ENCODE data around the gene GRB2. TPM values are rescaled to one million over a fixed set of nuclear protein-coding genes. Genes with fewer than 3 reads are reported as not detected.
"Not testable (repeated sequence)": the region's sequence is repeated elsewhere in the genome, so short reads cannot be mapped to it uniquely, and the experiment has no call there.

The GRB2 gene
- total RNA-seq, 2 donors from 2014 or later, result 88.3 to 95.7 TPM

DNA sequence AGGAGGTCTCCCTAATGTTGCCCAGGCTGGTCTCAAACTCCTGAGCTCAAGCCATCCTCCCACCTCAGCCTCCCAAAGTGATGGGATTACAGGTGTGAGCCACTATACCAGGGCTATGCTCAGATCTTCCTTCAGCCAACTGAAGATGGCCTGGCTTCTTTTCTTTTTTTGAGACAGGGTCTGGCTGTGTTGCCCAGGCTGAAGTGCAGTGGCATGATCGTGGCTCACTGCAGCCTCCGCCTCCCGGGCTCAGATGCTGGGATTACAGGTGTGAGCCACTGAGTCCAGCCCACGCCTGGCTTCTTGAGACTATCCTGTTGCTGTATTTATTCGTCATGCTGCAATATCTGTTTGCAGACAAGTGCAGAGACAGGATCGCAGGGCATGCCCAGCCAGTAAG lies 120.4 kb downstream of the GRB2 start:
- no peak for DNase-seq (ENCODE audit: low spot score)
- Histone ChIP-seq H3K4me3 (no peak overlapping the region), H3K4me1 (replicated peaks) (no peaks in the 10 kb centered on the region), H3K27me3 (replicated peaks; ENCODE audit: insufficient read depth) (no peaks in the 10 kb centered on the region), H3K9me3 (no peaks in the 10 kb centered on the region), H3K27ac (no peak overlapping the region), H3K36me3 (no peaks in the 10 kb centered on the region)
- intact Hi-C loops (cut with DNase I), result no loop called here
- WGBS, result 96% methylated on average over 6 of the region's 6 CpGs
- TF ChIP-seq, protein P1, sequence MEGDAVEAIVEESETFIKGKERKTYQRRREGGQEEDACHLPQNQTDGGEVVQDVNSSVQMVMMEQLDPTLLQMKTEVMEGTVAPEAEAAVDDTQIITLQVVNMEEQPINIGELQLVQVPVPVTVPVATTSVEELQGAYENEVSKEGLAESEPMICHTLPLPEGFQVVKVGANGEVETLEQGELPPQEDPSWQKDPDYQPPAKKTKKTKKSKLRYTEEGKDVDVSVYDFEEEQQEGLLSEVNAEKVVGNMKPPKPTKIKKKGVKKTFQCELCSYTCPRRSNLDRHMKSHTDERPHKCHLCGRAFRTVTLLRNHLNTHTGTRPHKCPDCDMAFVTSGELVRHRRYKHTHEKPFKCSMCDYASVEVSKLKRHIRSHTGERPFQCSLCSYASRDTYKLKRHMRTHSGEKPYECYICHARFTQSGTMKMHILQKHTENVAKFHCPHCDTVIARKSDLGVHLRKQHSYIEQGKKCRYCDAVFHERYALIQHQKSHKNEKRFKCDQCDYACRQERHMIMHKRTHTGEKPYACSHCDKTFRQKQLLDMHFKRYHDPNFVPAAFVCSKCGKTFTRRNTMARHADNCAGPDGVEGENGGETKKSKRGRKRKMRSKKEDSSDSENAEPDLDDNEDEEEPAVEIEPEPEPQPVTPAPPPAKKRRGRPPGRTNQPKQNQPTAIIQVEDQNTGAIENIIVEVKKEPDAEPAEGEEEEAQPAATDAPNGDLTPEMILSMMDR (IDR thresholded peaks at IDR 0.05), result no peak
- TF ChIP-seq POLR2AphosphoS5 (IDR thresholded peaks at IDR 0.05), result no peak
- no peak for TF ChIP-seq POLR2A (IDR thresholded peaks at IDR 0.05)

DNA sequence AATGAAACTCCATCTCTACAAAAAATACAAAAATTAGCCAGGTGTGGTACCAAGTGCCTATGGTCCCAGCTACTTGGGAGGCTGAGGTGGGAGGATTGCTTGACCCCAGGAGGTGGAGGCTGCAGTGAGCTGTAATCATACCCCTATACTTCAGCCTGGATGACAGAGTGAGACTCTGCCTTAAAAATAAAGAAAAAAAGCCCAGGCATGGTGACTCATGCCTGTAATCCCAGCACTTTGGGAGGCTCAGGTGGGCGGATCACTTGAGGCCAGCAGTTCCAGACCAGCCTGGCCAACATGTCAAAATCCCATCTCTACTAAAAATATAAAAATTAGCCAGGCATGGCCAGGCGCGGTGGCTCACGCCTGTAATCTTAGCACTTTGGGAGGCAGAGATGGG lies 125.3 kb downstream of the GRB2 start:
- intact Hi-C loops (cut with DNase I); H3K4me3 ChIP-seq: not testable (repeated sequence)
- WGBS, result 96% methylated on average over 4 of the region's 4 CpGs

DNA sequence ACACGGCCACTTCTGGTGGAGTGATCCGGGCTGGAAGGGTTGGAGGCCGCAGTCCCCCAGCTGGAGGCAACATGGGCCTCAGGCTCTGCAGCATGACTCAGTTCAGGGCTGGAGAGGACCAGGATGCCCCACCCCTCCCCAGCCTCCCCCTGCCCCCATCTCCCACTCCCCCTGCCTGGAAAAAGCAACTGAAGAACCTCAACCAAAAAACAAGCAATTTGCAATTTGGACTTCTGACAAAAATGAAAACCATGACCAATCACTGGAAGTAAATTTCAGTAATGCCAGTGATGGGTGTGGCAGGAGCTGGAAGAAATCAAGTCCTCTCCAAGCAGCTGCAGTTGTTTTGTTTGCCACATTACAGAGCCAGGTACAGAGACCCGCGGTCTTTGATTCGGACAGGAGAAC lies 127.8 kb downstream of the GRB2 start:
- intact Hi-C loops (cut with DNase I), result no loop called here
- whole genome bisulfite sequencing, result 87% methylated on average over 6 of the region's 6 CpGs
- Histone ChIP-seq H3K27me3 (replicated peaks; ENCODE audit: insufficient read depth) (no peaks in the 10 kb centered on the region), H3K4me1 (replicated peaks) (no peaks in the 10 kb centered on the region), H3K36me3 (no peaks in the 10 kb centered on the region), H3K4me3 (no peak overlapping the region), H3K27ac (no peak overlapping the region), H3K9me3 (no peaks in the 10 kb centered on the region)
- DNase-seq (ENCODE audit: low spot score), result no peak
- TF ChIP-seq POLR2AphosphoS5 (IDR thresholded peaks at IDR 0.05), result no peak

More for the DNA sequence above, 125.3 kb downstream of the GRB2 start:
- not testable (repeated sequence) for H3K9me3 ChIP-seq; H3K4me1 ChIP-seq (replicated peaks); H3K27ac ChIP-seq; H3K27me3 ChIP-seq (replicated peaks; ENCODE audit: insufficient read depth); H3K36me3 ChIP-seq; DNase-seq (ENCODE audit: low spot score)

DNA sequence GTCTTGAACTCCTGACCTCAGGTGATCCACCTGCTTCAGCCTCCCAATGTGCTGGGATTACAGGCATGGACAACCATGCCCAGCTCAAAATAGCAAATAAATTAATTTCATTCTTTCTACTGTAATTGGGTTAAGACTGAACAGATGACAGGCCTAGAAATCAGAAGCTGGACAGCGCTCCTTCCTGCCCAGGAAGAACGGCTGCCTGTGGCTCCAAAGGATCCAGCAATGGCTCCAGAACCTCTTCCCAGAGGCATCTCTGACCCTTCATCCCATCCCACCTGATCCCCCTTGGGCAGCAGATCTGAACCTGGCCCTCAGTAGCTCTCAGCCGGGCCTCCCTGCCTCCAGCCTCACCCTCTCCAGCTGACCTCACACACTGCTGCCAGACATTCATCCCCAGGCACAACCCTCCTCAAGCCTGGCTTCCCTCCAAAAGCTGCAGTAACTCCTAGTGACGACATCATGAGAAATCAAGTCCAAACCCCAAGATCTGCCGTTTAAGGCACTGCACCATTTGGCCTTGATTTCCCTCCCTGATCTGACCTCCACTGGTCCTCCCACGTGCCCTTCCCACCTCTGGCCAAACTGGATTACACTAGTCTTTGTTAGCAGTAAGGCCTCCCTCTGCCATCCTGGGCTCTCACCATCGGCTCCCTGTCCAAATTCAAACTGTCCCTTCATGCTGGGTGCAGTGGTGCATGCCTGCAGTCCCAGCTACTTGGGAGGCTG lies 131.3 kb downstream of the GRB2 start:
- no peak for DNase-seq (ENCODE audit: low spot score)
- Histone ChIP-seq H3K27me3 (replicated peaks; ENCODE audit: insufficient read depth) (no peaks in the 10 kb centered on the region), H3K4me1 (replicated peaks) (peaks cover 5% of the 10 kb centered on the region), H3K36me3 (no peaks in the 10 kb centered on the region), H3K27ac (no peak overlapping the region), H3K9me3 (no peaks in the 10 kb centered on the region), H3K4me3 (no peak overlapping the region)
- intact Hi-C loops (cut with DNase I), result loop anchor here (5.0 kb wide), 1 partner anchor 138 kb away; no protein-coding TSS in a partner anchor
- 73% methylated on average over 7 of the region's 7 CpGs for WGBS
- TF ChIP-seq, protein P1 (IDR thresholded peaks at IDR 0.05), result no peak
- TF ChIP-seq POLR2AphosphoS5 (IDR thresholded peaks at IDR 0.05), result no peak
- TF ChIP-seq POLR2A (IDR thresholded peaks at IDR 0.05), result no peak

DNA sequence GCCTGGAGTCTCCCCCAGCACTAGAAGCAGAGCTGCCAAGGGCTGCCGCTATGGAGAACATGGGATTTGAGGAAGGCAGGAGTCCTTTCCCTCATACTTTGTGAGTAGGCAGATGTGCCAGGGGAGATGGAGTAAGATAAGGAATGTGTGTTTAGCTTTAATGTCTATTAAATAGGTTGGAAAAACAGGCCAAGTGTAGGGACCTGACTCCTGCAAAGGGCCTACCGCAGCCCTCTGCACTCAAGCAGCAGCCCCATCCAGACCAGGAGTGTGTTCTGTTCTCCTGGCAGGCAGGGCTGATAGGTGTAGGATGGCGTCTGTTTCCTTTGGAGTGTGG lies 132.7 kb downstream of the GRB2 start:
- Histone ChIP-seq H3K9me3 (no peaks in the 10 kb centered on the region), H3K27ac (no peak overlapping the region), H3K27me3 (replicated peaks; ENCODE audit: insufficient read depth) (no peaks in the 10 kb centered on the region), H3K36me3 (no peaks in the 10 kb centered on the region), H3K4me1 (replicated peaks) (peaks cover 5% of the 10 kb centered on the region), H3K4me3 (no peak overlapping the region)
- intact Hi-C loops (cut with DNase I), result loop anchor here (5.0 kb wide), 1 partner anchor 139 kb away; no protein-coding TSS in a partner anchor
- TF ChIP-seq, protein P1 (IDR thresholded peaks at IDR 0.05), result no peak
- TF ChIP-seq POLR2AphosphoS5 (IDR thresholded peaks at IDR 0.05), result no peak
- no peak for TF ChIP-seq POLR2A (IDR thresholded peaks at IDR 0.05)
- 14% methylated on average over 3 of the region's 3 CpGs for WGBS
- DNase-seq (ENCODE audit: low spot score), result no peak

Measured in prostate gland (tissue), 2 donors.